HEK293 (cell line): ENCODE results near the gene VGLL4.
"Not testable (repeated sequence)": the region's sequence is repeated elsewhere in the genome, so short reads cannot be mapped to it uniquely, and the experiment has no call there.

Experiments
- ZNF549 ChIP-seq: fragments of 450-650 bp; IDR thresholded peaks from 2 replicates; pipeline ENCODE4 v1.5.1; 2018; ENCODE audit warnings: missing biosample characterization, missing genetic modification characterization, mild to moderate bottlenecking, inconsistent platforms, moderate library complexity
- ZNF585B ChIP-seq: fragments of 450-650 bp; formaldehyde crosslinking; IDR thresholded peaks from 2 replicates; pipeline ENCODE4 v1.5.1; 2016; ENCODE audit warnings: missing biosample characterization, missing genetic modification characterization
- TF ChIP-seq, protein P1 (sequence below): fragments of 450-650 bp; formaldehyde crosslinking; IDR thresholded peaks from 2 replicates; pipeline ENCODE4 v1.5.1; 2016; ENCODE audit warnings: missing biosample characterization, missing genetic modification characterization

GRCh38 chr3:11513125-11513816 lies 130.4 kb downstream of the VGLL4 start:
- TF ChIP-seq ZNF585B, ZNF549 (tag by site-specific recombination): not testable (repeated sequence)
- TF ChIP-seq, protein P1, sequence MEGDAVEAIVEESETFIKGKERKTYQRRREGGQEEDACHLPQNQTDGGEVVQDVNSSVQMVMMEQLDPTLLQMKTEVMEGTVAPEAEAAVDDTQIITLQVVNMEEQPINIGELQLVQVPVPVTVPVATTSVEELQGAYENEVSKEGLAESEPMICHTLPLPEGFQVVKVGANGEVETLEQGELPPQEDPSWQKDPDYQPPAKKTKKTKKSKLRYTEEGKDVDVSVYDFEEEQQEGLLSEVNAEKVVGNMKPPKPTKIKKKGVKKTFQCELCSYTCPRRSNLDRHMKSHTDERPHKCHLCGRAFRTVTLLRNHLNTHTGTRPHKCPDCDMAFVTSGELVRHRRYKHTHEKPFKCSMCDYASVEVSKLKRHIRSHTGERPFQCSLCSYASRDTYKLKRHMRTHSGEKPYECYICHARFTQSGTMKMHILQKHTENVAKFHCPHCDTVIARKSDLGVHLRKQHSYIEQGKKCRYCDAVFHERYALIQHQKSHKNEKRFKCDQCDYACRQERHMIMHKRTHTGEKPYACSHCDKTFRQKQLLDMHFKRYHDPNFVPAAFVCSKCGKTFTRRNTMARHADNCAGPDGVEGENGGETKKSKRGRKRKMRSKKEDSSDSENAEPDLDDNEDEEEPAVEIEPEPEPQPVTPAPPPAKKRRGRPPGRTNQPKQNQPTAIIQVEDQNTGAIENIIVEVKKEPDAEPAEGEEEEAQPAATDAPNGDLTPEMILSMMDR = not testable (repeated sequence)
